Neuron (in vitro differentiated cells): ENCODE measurements around the gene SPRN.
"Not testable (repeated sequence)": the region's sequence is repeated elsewhere in the genome, so short reads cannot be mapped to it uniquely, and the experiment has no call there.

Source experiments
- H2AFZ ChIP-seq: one replicate; pipeline ENCODE4 v1.6.1; 2013; ENCODE audit warnings: low read depth, mild to moderate bottlenecking, inconsistent platforms, low read length, moderate library complexity
- H3K27me3 ChIP-seq: one replicate; pipeline ENCODE4 v1.6.1; 2013; ENCODE audit warnings: low read length; ENCODE audit not compliant: insufficient read depth
- H3K36me3 ChIP-seq: one replicate; pipeline ENCODE4 v1.6.1; 2013; ENCODE audit warnings: low read length; ENCODE audit not compliant: insufficient read depth
- H3K4me1 ChIP-seq: one replicate; pipeline ENCODE4 v1.6.1; 2013; ENCODE audit warnings: low read length; ENCODE audit not compliant: insufficient read depth
- H3K4me3 ChIP-seq: 2 replicates; pipeline ENCODE4 v1.5.1; 2013; ENCODE audit warnings: mild to moderate bottlenecking, low read length, moderate library complexity
- H3K9me3 ChIP-seq: one replicate; pipeline ENCODE4 v1.6.1; 2013; ENCODE audit warnings: low read length

Gene SPRN

DNA sequence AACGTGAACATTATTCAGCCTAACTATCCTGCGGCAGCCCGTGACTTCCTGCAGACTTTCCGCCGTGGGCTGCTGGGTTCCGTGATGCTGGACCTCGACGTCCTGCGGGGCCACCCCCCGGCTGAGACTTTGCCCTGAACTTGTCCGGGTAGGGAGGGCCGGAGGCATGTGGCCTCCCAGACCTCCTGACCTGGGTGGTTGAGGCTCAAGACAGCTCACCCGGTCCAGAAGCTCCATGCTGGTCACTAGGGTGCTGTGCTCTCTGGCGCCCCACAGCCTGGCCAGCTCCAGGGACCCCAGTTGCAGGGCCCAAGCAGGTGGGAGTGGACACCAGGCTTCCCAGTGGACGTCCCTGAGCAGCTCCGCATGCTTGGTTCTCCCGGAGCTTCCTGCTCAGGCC, 4.4 kb downstream of the SPRN start:
- Histone ChIP-seq H3K4me1 (no peaks in the 10 kb centered on the region), H3K27me3 (no peaks in the 10 kb centered on the region), H3K4me3 (no peak overlapping the region), H3K9me3 (peaks cover 11% of the 10 kb centered on the region), H3K36me3 (peaks cover 34% of the 10 kb centered on the region), H2AFZ (no peak overlapping the region)

DNA sequence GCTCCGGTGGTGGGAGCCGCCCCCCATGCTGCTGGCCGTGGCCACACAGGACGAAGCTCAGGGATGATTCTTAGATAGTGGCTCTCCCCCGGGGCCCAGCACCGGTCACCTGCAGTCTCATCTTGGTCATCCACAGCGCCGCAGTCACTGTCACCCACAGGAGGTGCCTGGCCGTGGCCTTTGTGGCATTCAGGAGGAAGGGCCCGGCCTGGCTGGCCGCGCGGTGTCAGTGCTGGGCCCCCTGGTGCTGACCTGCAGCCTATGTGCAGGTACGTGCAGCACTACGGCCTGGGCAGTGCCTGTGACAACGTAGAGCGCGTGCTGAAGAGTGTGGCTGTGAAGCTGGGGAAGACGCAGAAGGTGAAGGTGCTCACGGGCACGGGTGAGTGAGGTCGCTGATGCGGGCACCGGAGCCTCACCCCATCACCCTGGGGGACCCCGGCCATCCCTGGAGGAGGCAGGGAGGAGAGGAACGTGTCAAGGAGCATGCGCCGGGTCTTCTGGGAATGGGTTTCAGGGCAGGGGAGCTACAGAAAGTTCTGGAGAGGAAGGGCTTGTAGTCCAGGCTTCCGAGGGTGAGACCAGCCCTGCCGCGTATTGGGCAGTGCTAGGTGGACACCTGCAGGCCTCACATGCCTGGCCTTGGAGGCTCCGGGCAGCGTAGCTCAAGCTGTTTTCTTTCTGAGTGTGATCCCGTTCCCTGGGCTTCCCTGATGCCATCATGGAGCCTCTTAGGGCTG, 5.0 kb downstream of the SPRN start:
- no peaks in the 10 kb centered on the region for H3K27me3 ChIP-seq
- H2AFZ ChIP-seq, result no peak overlapping the region
- H3K4me3 ChIP-seq, result no peak overlapping the region
- peaks cover 36% of the 10 kb centered on the region for H3K36me3 ChIP-seq
- H3K9me3 ChIP-seq, result peaks cover 12% of the 10 kb centered on the region
- no peaks in the 10 kb centered on the region for H3K4me1 ChIP-seq

DNA sequence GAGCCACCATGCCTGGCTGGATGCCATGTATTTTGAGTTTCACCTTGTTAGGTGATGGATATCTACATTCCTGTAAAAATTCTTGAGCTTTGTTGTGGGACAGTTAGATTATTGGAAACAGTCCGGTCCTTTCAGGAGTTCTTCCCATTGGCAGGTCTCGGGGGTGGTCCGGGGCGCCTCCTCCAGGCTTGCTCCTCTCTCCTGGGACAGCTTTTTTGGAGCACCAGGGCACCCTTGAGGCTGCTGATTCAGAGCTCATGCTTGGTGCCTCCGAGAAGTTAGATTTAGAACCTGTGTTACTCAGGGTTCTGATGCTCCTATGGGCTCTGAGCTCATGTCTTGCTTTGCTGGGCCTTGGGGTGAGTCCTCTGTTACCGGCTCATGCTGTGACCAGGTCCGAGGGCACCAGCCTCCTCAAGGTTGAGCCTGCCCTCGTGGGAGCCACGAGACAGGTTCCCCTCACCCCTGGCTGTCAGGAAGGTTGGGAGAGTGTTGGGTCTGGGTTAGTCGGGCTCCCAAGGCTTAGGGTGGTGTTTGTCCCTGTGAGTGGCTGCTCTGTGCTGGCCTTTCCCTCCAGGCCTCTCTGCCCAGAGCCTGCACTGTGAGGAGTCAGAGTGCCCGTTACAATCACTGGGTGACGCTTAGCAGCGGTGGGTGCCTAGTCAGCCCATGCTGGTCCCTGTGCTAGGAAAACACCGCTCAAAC, 6.0 kb downstream of the SPRN start:
- Histone ChIP-seq H3K4me1 (no peaks in the 10 kb centered on the region), H3K9me3 (peaks cover 14% of the 10 kb centered on the region), H2AFZ (no peak overlapping the region), H3K27me3 (no peaks in the 10 kb centered on the region), H3K4me3 (no peak overlapping the region), H3K36me3 (peaks cover 38% of the 10 kb centered on the region)

DNA sequence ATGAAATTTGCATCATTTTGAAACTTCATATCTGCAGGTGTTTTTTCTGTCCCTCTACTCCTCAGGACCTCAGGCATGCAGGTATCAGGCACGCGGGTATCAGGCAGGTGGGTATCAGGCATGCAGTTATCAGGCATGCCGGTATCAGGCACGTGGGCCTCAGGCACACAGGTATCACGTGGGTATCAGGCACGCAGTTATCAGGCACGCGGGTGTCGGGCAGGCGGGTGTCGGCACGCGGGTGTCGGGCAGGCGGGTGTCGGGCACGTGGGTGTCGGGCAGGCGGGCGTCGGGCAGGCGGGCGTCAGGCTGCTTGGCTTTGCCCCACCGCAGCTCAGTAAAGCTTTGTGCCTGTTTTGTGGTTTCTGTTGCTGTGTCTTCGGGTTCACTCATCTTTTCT, 8.7 kb downstream of the SPRN start:
- no peaks in the 10 kb centered on the region for H3K27me3 ChIP-seq
- no peak overlapping the region for H3K4me3 ChIP-seq
- H2AFZ ChIP-seq, result no peak overlapping the region
- H3K9me3 ChIP-seq, result peaks cover 27% of the 10 kb centered on the region
- H3K36me3 ChIP-seq, result peaks cover 58% of the 10 kb centered on the region
- H3K4me1 ChIP-seq, result no peaks in the 10 kb centered on the region

DNA sequence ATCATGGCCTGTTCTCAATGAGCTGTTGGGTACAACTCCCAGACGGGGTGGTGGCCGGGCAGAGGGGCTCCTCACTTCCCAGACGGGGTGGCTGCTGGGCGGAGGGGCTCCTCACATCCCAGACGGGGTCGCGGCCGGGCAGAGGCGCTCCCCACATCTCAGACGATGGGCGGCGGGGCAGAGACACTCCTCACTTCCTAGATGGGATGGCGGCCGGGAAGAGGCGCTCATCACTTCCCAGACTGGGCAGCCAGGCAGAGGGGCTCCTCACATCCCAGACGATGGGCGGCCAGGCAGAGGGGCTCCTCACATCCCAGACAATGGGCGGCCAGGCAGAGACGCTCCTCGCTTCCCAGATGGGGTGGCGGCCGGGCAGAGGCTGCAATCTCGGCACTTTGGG, 10.0 kb downstream of the SPRN start:
- not testable (repeated sequence) for H2AFZ ChIP-seq, H3K4me1 ChIP-seq, H3K4me3 ChIP-seq, H3K27me3 ChIP-seq
- Histone ChIP-seq H3K9me3 (peaks cover 35% of the 10 kb centered on the region), H3K36me3 (peaks cover 56% of the 10 kb centered on the region)

DNA sequence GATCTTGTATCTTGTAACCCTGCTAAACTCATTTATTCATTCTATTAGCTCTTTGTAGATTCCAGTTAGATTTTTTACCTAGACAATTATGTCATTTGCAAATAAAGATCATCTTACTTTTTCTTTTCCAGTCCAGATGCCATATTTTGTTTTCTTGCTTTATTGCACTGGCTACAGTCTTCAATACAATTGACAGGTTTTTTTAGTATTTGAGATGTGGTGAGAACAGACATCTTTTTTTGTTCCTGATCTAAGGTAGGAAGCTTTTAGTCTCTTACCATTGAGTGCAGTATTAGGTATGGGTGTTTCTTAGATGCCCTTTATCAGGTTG, 12.1 kb downstream of the SPRN start:
- Histone ChIP-seq H3K9me3 (peaks cover 46% of the 10 kb centered on the region), H3K36me3 (peaks cover 59% of the 10 kb centered on the region), H2AFZ (no peak overlapping the region), H3K4me1 (no peaks in the 10 kb centered on the region), H3K27me3 (no peaks in the 10 kb centered on the region), H3K4me3 (no peak overlapping the region)

DNA sequence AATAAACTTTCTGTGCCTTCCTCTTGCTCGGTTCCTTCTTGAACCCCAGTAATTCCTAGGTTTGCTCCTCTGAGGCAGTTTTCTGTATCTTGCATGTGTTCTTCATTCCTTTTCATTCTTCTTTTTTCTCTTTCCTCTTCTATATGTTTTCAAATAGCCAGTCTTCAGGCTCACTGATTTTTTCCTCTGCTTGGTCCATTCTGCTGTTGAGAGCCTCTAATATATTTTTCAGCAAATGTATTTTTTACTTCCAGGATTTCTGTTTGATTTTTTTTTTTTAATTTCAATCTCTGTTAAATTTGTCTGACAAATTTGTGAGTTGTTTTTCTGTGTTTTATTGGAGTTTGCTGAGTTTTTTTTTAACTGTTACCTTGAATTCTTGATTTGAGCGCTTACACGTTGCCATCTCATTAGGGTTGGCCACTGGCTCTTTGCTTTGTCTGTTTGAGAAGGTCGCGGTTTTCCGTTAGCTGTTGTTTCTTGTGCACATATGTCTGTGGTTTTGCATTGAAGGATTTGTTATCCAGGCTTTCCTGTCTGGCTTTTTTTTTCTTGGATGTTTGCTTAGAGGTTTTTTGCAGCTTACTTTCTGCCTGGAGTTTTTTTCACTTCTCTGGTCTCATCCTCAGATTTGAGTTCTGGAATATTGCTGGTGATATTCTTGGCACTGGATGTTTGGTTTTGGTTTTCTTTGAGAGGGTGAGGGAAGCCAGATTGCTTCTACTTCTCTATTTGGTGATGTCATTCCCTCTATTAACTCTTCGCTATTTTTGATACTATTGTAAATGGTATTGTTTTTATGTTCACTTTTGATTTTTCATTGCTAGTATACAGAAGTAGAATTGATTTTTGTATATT, 12.7 kb downstream of the SPRN start:
- Histone ChIP-seq H3K4me3 (no peak overlapping the region), H2AFZ (no peak overlapping the region), H3K36me3 (peaks cover 63% of the 10 kb centered on the region), H3K4me1 (no peaks in the 10 kb centered on the region), H3K9me3 (peaks cover 51% of the 10 kb centered on the region), H3K27me3 (no peaks in the 10 kb centered on the region)

DNA sequence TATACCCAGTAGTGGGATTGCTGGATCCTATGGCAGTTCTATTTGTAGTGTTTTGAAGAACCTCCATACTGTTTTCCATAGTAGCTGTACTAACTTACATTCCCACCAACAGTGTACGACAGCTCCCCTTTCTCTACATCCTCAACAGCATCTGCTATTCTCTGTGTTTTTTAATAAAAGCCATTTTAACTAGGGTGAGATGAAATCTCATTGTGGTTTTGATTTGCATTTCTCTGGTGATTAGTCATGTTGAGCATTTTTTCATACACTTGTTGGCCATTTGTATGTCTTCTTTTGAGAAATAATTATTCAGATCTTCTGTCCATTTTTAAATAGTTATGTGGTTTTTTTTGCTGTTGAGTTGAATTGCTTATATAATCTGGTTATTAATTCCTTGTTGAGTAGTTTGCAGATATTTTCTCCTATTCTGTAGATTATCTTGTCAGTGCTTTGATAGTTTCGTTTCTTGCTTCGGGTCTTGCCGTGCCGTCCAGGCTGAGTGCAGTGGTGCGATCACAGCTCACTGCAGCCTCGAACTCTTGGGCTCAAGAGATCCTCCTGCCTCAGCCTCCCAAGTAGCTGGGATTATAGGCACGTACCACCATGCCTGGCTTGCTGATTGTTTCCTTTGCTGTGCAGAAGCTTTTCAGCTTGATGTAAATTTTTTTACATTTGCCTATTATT, 18.4 kb downstream of the SPRN start:
- H3K9me3 ChIP-seq, result peaks cover 37% of the 10 kb centered on the region
- H3K36me3 ChIP-seq, result peaks cover 73% of the 10 kb centered on the region
- H3K4me1 ChIP-seq, result no peaks in the 10 kb centered on the region
- no peaks in the 10 kb centered on the region for H3K27me3 ChIP-seq
- H3K4me3 ChIP-seq, result no peak overlapping the region
- H2AFZ ChIP-seq, result no peak overlapping the region

DNA sequence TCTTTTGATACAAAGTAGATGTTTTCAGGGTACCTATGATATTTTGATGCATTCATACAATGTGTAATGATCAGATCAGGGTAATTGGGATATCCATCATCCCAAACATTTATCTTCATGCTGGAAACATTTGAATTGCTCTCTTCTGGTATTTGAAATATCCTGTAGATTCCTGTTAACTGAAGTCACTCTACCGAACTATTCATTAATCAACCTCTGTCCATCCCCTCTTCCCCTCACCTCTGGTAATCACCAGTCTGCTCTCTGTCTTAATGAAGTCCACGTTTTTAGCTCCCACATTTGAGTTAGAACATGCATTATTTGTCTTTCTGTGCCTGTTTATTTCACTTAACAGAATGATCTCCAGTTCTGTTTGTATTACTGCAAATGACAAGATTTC, 19.2 kb downstream of the SPRN start:
- Histone ChIP-seq H3K4me1 (no peaks in the 10 kb centered on the region), H3K36me3 (peaks cover 73% of the 10 kb centered on the region), H3K4me3 (no peak overlapping the region), H2AFZ (no peak overlapping the region), H3K27me3 (no peaks in the 10 kb centered on the region), H3K9me3 (peaks cover 31% of the 10 kb centered on the region)

DNA sequence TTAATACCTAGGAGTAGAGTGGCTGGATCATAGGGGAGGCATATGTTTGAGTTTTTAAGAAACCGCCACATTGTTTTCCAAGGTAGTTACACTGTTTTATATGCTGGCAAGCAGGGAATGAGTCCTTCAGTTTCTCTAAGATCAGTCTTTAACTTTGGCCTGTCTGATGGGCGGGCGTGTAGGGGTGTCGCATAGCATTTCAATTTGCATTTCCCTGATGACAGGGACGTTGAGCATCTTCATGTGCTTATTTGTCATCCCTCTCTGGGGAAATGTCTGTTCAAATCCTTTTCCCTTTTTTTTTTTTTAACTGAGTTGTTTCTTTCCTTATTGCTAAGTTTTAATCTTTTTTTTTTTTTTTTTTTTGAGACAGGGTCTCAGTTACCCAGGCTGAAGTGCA, 20.6 kb downstream of the SPRN start:
- H3K4me3 ChIP-seq, result no peak overlapping the region
- H3K27me3 ChIP-seq, result no peaks in the 10 kb centered on the region
- H2AFZ ChIP-seq, result no peak overlapping the region
- peaks cover 72% of the 10 kb centered on the region for H3K36me3 ChIP-seq
- peaks cover 24% of the 10 kb centered on the region for H3K9me3 ChIP-seq
- no peaks in the 10 kb centered on the region for H3K4me1 ChIP-seq

DNA sequence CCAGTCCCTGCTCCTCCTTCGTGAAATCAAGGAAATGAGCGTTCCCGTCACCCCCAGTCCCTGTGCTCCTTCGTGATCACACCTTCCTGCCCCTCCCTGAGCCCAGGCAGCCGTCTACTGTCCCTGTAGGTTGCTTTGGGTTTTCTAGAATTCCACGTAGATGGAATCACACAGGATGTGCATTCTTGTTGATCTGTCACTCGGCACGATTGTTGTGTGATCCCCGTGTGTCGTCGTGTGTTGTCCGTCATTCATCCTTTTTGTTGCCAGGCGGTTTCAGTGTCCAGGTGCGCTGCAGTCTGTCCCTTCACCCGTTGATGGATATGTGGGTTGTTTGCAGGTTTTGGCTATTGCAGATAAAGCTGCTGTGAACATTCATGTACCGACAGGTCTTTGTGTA, 21.1 kb downstream of the SPRN start:
- Histone ChIP-seq H3K4me3 (no peak overlapping the region), H3K4me1 (no peaks in the 10 kb centered on the region), H2AFZ (no peak overlapping the region), H3K36me3 (peaks cover 73% of the 10 kb centered on the region), H3K27me3 (no peaks in the 10 kb centered on the region), H3K9me3 (peaks cover 20% of the 10 kb centered on the region)

DNA sequence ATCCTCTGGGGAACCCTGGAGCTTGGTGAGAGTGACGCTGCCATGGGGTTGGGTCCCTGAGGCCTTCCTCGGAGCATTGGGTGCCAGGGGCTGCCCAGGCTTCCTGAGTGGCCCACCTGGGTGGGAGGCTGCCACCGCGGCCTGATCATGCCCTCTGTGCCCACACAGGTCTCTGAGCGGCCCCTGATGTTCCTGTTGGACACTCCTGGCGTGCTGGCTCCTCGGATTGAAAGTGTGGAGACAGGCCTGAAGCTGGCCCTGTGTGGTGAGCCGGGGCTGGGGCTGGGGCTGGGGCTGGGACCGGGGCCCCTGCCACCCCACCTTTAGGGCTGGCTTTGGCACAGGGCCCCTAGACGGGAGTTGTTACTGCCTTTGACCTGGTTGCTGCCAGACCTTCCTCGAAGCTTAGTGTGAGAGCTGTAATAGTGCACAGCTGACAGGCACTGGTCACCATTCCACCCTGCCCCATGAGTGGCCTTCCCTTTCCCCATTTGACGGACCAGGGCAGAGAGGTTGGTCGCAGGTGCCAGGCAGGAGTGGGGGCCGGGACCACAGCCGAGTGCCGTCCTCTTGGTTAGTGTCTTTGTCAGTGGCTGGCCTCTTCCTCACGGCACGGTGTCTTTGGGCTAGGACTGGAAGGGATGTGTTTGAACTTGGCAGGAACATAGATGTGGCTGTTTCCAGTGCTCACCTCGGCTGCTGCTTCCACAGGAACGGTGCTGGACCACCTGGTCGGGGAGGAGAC, 22.3 kb downstream of the SPRN start:
- H3K36me3 ChIP-seq, result peaks cover 74% of the 10 kb centered on the region
- H3K27me3 ChIP-seq, result no peaks in the 10 kb centered on the region
- no peaks in the 10 kb centered on the region for H3K4me1 ChIP-seq
- peaks cover 15% of the 10 kb centered on the region for H3K9me3 ChIP-seq
- H3K4me3 ChIP-seq, result no peak overlapping the region
- H2AFZ ChIP-seq, result no peak overlapping the region
